ENCODE data around the gene HELQ. TPM values are rescaled to one million over a fixed set of nuclear protein-coding genes. Genes with fewer than 3 reads are reported as not detected.

HELQ gene
- total and polyA plus RNA-seq, 2 of the 13 experiments (the other 11 are each of a cell fraction or from before 2014, with no cell fraction given), result 6.6 to 10.8 TPM

DNA sequence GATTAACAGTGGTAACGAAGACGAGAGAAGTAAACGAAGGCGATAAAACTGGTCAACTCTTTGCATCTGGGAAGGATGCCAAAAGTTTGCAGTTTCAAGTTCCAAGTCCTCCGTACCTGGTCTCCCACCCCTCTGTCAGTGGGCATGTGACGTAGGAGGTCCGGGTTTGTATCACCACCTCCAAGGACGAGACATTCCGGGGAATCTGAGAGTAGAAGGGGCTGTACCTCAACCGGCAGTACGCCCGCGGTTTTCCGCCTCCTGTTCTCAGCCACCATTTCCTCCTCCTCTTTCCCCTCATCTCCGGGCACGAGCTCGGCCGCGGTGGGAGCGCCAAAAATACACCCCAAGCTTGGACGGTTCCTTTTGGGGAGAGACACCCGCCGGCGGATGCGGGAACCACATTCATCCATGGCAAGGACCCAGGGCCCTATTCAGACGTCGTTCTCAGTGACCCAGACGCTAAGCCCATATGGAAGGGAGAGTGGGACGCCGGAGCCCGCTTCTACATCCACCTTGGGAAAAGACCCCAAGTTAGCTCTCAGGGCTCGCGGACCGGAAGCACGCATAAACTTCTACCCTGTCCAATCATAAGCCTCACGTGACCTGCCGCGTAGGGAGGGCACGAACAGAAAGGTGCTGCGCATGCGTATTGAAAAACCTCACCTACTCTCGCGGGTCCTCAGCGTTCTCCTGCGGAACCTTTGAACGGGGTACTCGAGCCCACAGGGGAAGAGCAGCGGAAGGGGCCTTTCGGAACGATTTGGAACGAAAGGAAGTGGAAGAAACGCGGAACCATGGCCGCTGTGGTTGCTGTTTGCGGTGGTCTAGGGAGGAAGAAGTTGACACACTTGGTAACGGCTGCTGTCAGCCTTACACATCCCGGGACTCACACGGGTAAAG, at the start of gene HELQ, which contains the start of gene MRPS18C (continued):
- TF ChIP-seq, protein P1, sequence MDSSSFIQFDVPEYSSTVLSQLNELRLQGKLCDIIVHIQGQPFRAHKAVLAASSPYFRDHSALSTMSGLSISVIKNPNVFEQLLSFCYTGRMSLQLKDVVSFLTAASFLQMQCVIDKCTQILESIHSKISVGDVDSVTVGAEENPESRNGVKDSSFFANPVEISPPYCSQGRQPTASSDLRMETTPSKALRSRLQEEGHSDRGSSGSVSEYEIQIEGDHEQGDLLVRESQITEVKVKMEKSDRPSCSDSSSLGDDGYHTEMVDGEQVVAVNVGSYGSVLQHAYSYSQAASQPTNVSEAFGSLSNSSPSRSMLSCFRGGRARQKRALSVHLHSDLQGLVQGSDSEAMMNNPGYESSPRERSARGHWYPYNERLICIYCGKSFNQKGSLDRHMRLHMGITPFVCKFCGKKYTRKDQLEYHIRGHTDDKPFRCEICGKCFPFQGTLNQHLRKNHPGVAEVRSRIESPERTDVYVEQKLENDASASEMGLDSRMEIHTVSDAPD (CRISPR knock-in tag; IDR thresholded peaks at IDR 0.05), result no peak
- TF ChIP-seq ZNF234 (CRISPR knock-in tag; conservative IDR thresholded peaks at IDR 0.05), result no peak
- no peak for TF ChIP-seq MBD4 (IDR thresholded peaks at IDR 0.05; ENCODE audit: borderline replicate concordance, low read length)
- TF ChIP-seq, protein P2, sequence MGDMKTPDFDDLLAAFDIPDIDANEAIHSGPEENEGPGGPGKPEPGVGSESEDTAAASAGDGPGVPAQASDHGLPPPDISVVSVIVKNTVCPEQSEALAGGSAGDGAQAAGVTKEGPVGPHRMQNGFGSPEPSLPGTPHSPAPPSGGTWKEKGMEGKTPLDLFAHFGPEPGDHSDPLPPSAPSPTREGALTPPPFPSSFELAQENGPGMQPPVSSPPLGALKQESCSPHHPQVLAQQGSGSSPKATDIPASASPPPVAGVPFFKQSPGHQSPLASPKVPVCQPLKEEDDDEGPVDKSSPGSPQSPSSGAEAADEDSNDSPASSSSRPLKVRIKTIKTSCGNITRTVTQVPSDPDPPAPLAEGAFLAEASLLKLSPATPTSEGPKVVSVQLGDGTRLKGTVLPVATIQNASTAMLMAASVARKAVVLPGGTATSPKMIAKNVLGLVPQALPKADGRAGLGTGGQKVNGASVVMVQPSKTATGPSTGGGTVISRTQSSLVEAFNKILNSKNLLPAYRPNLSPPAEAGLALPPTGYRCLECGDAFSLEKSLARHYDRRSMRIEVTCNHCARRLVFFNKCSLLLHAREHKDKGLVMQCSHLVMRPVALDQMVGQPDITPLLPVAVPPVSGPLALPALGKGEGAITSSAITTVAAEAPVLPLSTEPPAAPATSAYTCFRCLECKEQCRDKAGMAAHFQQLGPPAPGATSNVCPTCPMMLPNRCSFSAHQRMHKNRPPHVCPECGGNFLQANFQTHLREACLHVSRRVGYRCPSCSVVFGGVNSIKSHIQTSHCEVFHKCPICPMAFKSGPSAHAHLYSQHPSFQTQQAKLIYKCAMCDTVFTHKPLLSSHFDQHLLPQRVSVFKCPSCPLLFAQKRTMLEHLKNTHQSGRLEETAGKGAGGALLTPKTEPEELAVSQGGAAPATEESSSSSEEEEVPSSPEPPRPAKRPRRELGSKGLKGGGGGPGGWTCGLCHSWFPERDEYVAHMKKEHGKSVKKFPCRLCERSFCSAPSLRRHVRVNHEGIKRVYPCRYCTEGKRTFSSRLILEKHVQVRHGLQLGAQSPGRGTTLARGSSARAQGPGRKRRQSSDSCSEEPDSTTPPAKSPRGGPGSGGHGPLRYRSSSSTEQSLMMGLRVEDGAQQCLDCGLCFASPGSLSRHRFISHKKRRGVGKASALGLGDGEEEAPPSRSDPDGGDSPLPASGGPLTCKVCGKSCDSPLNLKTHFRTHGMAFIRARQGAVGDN (CRISPR knock-in tag; IDR thresholded peaks at IDR 0.05), result peak; percentile 84
- peak; percentile 84 for TF ChIP-seq ZFP90 (CRISPR knock-in tag; IDR thresholded peaks at IDR 0.05; ENCODE audit: borderline replicate concordance)
- TF ChIP-seq ARNT (IDR thresholded peaks at IDR 0.05), result no peak
- TF ChIP-seq EEA1 (CRISPR knock-in tag; IDR thresholded peaks at IDR 0.05; ENCODE audit: borderline replicate concordance), result no peak
- TF ChIP-seq IKZF4 (CRISPR knock-in tag; IDR thresholded peaks at IDR 0.05; ENCODE audit: borderline replicate concordance, low read depth, not compliant biosample characterization), result no peak
- peak; percentile 82 for TF ChIP-seq KDM3A (CRISPR knock-in tag; IDR thresholded peaks at IDR 0.05; ENCODE audit: low read depth)
- no peak for TF ChIP-seq ZFP41 (CRISPR knock-in tag; IDR thresholded peaks at IDR 0.05; ENCODE audit: borderline replicate concordance)
- TF ChIP-seq HMG20A (CRISPR knock-in tag; IDR thresholded peaks at IDR 0.05; ENCODE audit: borderline replicate concordance), result 0 out of 2 replicates have a peak, but pooled peaks have one; percentile 33
- TF ChIP-seq ZMYM2 (CRISPR knock-in tag; IDR thresholded peaks at IDR 0.05), result no peak
- 0 out of 2 replicates have a peak, but pooled peaks have one; percentile 31 for TF ChIP-seq ZNF839 (CRISPR knock-in tag; IDR thresholded peaks at IDR 0.05; ENCODE audit: borderline replicate concordance)
- no peak for TF ChIP-seq ZNF296 (CRISPR knock-in tag; conservative IDR thresholded peaks at IDR 0.05)
- TF ChIP-seq HOXA7 (CRISPR knock-in tag; IDR thresholded peaks at IDR 0.05), result no peak
- peak in 1 of 2 experiments; percentile 72; a peak in 3 of 4 replicates for TF ChIP-seq EP300 (IDR thresholded peaks at IDR 0.05; ENCODE audit: low read depth in 2 of 2, low read length in 2 of 2)
- peak; percentile 35; the same call in 1 of the 2 replicates for TF ChIP-seq EP300 (CRISPR knock-in tag; IDR thresholded peaks at IDR 0.05; ENCODE audit: borderline replicate concordance)
- TF ChIP-seq PHB2 (IDR thresholded peaks at IDR 0.05; ENCODE audit: partially characterized antibody), result no peak
- no peak; the same call in 1 of the 2 replicates for TF ChIP-seq ZNF260 (CRISPR knock-in tag; IDR thresholded peaks at IDR 0.05; ENCODE audit: borderline replicate concordance, low read depth)
- TF ChIP-seq SAFB2 (CRISPR knock-in tag; IDR thresholded peaks at IDR 0.05; ENCODE audit: borderline replicate concordance, low read depth), result peak; percentile 84; the same call in 1 of the 2 replicates
- peak; percentile 65; the same call in 1 of the 2 replicates for TF ChIP-seq ONECUT2 (CRISPR knock-in tag; IDR thresholded peaks at IDR 0.05)
- no peak for TF ChIP-seq ZFP36 (IDR thresholded peaks at IDR 0.05; ENCODE audit: borderline replicate concordance, low read depth, low read length, partially characterized antibody)
